HepG2 (cell line): Measurements from ENCODE around the gene KLC4. TPM values are rescaled to one million over a fixed set of nuclear protein-coding genes. Genes with fewer than 3 reads are reported as not detected.

Source experiments
- ERF ChIP-seq: IDR thresholded peaks from 2 replicates; pipeline ENCODE4 v1.6.1; 2018; ENCODE audit warnings: missing biosample characterization, missing genetic modification reagents
- MIER3 ChIP-seq: IDR thresholded peaks from 2 replicates; pipeline ENCODE4 v1.6.1; 2016; ENCODE audit warnings: missing compliant biosample characterization, borderline replicate concordance
- RXRB ChIP-seq: IDR thresholded peaks from 2 replicates; pipeline ENCODE4 v1.6.1; 2016; ENCODE audit warnings: borderline replicate concordance, missing genetic modification reagents, missing compliant biosample characterization
- TEAD3 ChIP-seq: optimal IDR thresholded peaks from 2 replicates; pipeline ENCODE3; 2016; ENCODE audit warnings: borderline replicate concordance
- TGIF2 ChIP-seq: IDR thresholded peaks from 2 replicates; pipeline ENCODE4 v1.6.1; 2016; ENCODE audit warnings: control low read depth, missing compliant biosample characterization
- ZNF253 ChIP-seq: sonication (generic); formaldehyde crosslinking; IDR thresholded peaks from 2 replicates; pipeline ENCODE4 v1.8.0; 2022; ENCODE audit warnings: mild to moderate bottlenecking, missing genetic modification reagents, borderline replicate concordance
- ZNF850 ChIP-seq: sonication (generic); formaldehyde crosslinking; conservative IDR thresholded peaks from 2 replicates; pipeline ENCODE4 v1.9.0; 2021; ENCODE audit warnings: mild to moderate bottlenecking, missing genetic modification reagents
- polyA plus RNA-seq, 8 experiments: library from polyadenylated mRNA; depleted of rRNA in 3 of 8; stranded (reverse) in 7 of 8; unstranded in 1 of 8; fragments of >200 nt; fragmentation: Illumina TruSeq in 4 of 8; extraction: Trizol in 4 of 8; gene quantifications; 2 replicates each; pipeline versions ENCODE4 v1.2.1 to v1.2.3, GENCODE V29; 2011 to 2016; ENCODE audit warnings: low read depth in 4 of 8, missing spikeins in 1 of 8, mixed read lengths in 1 of 8; ENCODE audit not compliant: insufficient read depth in 1 of 8
- total RNA-seq, 5 experiments: library from RNA; depleted of rRNA; stranded (reverse); fragments of >200 nt; fragmentation: Illumina TruSeq; extraction: Trizol; gene quantifications; 2 replicates each; pipeline ENCODE4 v1.2.3, GENCODE V29; 2016; ENCODE audit warnings: low read depth in 1 of 5
- TF ChIP-seq, protein P1 (sequence below): sonication (generic); formaldehyde crosslinking; IDR thresholded peaks from 2 replicates; pipeline ENCODE4 v1.4.0; 2020; ENCODE audit warnings: missing genetic modification reagents, borderline replicate concordance
- TF ChIP-seq, protein P2 (sequence below): sonication (generic); formaldehyde crosslinking; IDR thresholded peaks from 2 replicates; pipeline ENCODE4 v1.5.1; 2020; ENCODE audit warnings: mild to moderate bottlenecking, missing genetic modification reagents, borderline replicate concordance
- TF ChIP-seq, protein P3 (sequence below): sonication (generic); formaldehyde crosslinking; IDR thresholded peaks from 2 replicates; pipeline ENCODE4 v1.4.0; 2020; ENCODE audit warnings: mild to moderate bottlenecking, missing genetic modification reagents
- TF ChIP-seq, protein P4 (sequence below): sonication (generic); formaldehyde crosslinking; IDR thresholded peaks from 2 replicates; pipeline ENCODE4 v1.5.1; 2020; ENCODE audit warnings: missing genetic modification reagents, mild to moderate bottlenecking, borderline replicate concordance
- TF ChIP-seq, protein P5 (sequence below): sonication (generic); formaldehyde crosslinking; IDR thresholded peaks from 2 replicates; pipeline ENCODE4 v1.4.0; 2020; ENCODE audit warnings: mild to moderate bottlenecking, missing genetic modification reagents, borderline replicate concordance

The KLC4 gene
- total and polyA plus RNA-seq, 2 of the 13 experiments (the other 11 are each of a cell fraction or from before 2014, with no cell fraction given), result 45.4 to 70.4 TPM

DNA sequence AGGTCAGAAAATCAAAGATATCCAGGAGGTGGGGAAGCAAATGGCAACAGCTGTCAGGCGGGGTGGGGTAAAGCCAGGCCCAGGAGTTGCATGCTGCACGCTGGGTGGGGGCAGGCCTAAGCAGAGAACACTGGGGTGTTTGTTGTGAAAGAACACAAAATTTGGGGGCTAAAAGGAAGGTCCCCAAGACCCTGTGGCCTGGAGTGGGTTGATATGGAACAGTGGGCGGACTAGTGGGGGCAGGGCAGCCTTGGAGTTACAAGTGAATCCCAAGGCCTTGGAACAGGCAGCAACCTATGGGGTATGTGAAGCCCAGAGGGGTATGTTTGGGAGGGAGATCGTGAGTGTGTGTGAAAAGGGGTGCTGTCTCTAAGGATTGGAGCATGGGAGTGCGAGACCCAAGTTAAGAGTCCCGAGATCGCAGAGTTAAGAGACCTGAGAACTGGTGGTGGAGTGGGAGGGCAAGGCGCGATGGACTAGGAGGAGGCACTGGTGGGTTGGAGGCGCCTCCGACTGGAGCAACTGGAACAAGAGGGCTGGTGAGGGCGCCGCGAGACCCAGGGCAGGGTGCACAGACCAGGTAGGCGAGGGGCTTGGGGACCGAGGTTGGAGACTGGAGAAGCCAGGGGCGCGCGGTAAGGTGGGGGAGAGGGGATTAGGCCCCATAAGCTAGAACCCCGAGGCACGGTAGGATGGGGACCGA lies 6.4 kb upstream of the KLC4 start (continued):
- TF ChIP-seq, protein P1, sequence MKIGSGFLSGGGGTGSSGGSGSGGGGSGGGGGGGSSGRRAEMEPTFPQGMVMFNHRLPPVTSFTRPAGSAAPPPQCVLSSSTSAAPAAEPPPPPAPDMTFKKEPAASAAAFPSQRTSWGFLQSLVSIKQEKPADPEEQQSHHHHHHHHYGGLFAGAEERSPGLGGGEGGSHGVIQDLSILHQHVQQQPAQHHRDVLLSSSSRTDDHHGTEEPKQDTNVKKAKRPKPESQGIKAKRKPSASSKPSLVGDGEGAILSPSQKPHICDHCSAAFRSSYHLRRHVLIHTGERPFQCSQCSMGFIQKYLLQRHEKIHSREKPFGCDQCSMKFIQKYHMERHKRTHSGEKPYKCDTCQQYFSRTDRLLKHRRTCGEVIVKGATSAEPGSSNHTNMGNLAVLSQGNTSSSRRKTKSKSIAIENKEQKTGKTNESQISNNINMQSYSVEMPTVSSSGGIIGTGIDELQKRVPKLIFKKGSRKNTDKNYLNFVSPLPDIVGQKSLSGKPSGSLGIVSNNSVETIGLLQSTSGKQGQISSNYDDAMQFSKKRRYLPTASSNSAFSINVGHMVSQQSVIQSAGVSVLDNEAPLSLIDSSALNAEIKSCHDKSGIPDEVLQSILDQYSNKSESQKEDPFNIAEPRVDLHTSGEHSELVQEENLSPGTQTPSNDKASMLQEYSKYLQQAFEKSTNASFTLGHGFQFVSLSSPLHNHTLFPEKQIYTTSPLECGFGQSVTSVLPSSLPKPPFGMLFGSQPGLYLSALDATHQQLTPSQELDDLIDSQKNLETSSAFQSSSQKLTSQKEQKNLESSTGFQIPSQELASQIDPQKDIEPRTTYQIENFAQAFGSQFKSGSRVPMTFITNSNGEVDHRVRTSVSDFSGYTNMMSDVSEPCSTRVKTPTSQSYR (CRISPR knock-in tag), result peak; percentile 66; the same call in 1 of the 2 replicates
- TF ChIP-seq ZNF850 (CRISPR knock-in tag) (0 out of 2 replicates have a peak, but pooled peaks have one; percentile 7), ZNF253 (0 out of 2 replicates have a peak, but pooled peaks have one; percentile 53), TGIF2 (CRISPR knock-in tag) (0 out of 2 replicates have a peak, but pooled peaks have one; percentile 17), RXRB (0 out of 2 replicates have a peak, but pooled peaks have one; percentile 7), TEAD3 (CRISPR knock-in tag) (peak; percentile 19), MIER3 (no peak), ERF (CRISPR knock-in tag) (no peak)
- TF ChIP-seq, protein P2, sequence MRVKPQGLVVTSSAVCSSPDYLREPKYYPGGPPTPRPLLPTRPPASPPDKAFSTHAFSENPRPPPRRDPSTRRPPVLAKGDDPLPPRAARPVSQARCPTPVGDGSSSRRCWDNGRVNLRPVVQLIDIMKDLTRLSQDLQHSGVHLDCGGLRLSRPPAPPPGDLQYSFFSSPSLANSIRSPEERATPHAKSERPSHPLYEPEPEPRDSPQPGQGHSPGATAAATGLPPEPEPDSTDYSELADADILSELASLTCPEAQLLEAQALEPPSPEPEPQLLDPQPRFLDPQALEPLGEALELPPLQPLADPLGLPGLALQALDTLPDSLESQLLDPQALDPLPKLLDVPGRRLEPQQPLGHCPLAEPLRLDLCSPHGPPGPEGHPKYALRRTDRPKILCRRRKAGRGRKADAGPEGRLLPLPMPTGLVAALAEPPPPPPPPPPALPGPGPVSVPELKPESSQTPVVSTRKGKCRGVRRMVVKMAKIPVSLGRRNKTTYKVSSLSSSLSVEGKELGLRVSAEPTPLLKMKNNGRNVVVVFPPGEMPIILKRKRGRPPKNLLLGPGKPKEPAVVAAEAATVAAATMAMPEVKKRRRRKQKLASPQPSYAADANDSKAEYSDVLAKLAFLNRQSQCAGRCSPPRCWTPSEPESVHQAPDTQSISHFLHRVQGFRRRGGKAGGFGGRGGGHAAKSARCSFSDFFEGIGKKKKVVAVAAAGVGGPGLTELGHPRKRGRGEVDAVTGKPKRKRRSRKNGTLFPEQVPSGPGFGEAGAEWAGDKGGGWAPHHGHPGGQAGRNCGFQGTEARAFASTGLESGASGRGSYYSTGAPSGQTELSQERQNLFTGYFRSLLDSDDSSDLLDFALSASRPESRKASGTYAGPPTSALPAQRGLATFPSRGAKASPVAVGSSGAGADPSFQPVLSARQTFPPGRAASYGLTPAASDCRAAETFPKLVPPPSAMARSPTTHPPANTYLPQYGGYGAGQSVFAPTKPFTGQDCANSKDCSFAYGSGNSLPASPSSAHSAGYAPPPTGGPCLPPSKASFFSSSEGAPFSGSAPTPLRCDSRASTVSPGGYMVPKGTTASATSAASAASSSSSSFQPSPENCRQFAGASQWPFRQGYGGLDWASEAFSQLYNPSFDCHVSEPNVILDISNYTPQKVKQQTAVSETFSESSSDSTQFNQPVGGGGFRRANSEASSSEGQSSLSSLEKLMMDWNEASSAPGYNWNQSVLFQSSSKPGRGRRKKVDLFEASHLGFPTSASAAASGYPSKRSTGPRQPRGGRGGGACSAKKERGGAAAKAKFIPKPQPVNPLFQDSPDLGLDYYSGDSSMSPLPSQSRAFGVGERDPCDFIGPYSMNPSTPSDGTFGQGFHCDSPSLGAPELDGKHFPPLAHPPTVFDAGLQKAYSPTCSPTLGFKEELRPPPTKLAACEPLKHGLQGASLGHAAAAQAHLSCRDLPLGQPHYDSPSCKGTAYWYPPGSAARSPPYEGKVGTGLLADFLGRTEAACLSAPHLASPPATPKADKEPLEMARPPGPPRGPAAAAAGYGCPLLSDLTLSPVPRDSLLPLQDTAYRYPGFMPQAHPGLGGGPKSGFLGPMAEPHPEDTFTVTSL (CRISPR knock-in tag), result peak; percentile 57
- TF ChIP-seq, protein P3, sequence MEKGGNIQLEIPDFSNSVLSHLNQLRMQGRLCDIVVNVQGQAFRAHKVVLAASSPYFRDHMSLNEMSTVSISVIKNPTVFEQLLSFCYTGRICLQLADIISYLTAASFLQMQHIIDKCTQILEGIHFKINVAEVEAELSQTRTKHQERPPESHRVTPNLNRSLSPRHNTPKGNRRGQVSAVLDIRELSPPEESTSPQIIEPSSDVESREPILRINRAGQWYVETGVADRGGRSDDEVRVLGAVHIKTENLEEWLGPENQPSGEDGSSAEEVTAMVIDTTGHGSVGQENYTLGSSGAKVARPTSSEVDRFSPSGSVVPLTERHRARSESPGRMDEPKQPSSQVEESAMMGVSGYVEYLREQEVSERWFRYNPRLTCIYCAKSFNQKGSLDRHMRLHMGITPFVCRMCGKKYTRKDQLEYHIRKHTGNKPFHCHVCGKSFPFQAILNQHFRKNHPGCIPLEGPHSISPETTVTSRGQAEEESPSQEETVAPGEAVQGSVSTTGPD (CRISPR knock-in tag), result 0 out of 2 replicates have a peak, but pooled peaks have one; percentile 3
- TF ChIP-seq, protein P4, sequence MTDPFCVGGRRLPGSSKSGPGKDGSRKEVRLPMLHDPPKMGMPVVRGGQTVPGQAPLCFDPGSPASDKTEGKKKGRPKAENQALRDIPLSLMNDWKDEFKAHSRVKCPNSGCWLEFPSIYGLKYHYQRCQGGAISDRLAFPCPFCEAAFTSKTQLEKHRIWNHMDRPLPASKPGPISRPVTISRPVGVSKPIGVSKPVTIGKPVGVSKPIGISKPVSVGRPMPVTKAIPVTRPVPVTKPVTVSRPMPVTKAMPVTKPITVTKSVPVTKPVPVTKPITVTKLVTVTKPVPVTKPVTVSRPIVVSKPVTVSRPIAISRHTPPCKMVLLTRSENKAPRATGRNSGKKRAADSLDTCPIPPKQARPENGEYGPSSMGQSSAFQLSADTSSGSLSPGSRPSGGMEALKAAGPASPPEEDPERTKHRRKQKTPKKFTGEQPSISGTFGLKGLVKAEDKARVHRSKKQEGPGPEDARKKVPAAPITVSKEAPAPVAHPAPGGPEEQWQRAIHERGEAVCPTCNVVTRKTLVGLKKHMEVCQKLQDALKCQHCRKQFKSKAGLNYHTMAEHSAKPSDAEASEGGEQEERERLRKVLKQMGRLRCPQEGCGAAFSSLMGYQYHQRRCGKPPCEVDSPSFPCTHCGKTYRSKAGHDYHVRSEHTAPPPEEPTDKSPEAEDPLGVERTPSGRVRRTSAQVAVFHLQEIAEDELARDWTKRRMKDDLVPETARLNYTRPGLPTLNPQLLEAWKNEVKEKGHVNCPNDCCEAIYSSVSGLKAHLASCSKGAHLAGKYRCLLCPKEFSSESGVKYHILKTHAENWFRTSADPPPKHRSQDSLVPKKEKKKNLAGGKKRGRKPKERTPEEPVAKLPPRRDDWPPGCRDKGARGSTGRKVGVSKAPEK, result peak; percentile 53; the same call in 1 of the 2 replicates
- TF ChIP-seq, protein P5, sequence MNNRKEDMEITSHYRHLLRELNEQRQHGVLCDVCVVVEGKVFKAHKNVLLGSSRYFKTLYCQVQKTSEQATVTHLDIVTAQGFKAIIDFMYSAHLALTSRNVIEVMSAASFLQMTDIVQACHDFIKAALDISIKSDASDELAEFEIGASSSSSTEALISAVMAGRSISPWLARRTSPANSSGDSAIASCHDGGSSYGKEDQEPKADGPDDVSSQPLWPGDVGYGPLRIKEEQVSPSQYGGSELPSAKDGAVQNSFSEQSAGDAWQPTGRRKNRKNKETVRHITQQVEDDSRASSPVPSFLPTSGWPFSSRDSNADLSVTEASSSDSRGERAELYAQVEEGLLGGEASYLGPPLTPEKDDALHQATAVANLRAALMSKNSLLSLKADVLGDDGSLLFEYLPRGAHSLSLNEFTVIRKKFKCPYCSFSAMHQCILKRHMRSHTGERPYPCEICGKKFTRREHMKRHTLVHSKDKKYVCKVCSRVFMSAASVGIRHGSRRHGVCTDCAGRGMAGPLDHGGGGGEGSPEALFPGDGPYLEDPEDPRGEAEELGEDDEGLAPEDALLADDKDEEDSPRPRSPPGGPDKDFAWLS (CRISPR knock-in tag), result 0 out of 2 replicates have a peak, but pooled peaks have one; percentile 89
